GM21576 (cell line): ENCODE data around the gene OAS1.

ENCODE experiments used
- ATAC-seq: cut with Tn5 transposase; IDR thresholded peaks from one replicate; pipeline ENCODE4 v1.9.1; 2021; ENCODE audit warnings: mild to moderate bottlenecking, moderate library complexity; ENCODE audit not compliant: unreplicated experiment

Gene OAS1

GRCh38 chr12:112906712-112907414 lies at the start of gene OAS1:
OAS1 (plus strand) TSS chr12:112906962; CDS start chr12:112907040, 78 bp downstream.
- ATAC-seq: peak; percentile 54

GRCh38 chr12:112859291-112859690 lies 47.5 kb upstream of the OAS1 start:
- ATAC-seq: no peak

DNA sequence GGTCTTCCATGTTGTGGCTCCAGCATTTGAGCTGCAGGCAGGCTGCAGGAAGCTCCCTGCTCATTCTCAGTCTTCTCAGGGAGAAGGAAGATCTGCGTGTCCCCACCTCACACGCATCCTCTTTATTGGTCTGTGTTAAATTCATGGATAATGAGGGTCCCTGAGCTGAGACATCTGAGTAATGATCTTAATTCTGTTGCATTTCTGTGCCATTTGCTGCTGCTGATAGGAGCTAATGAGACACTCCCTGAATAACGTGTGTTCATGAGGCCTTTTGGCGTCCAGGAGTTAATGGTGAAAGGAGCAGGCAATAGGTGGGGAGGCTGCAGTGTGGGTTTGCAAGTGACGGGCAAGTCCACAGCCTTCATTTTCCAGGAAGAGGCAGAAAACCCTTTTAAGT lies 46.6 kb upstream of the OAS1 start:
- ATAC-seq: no peak

DNA sequence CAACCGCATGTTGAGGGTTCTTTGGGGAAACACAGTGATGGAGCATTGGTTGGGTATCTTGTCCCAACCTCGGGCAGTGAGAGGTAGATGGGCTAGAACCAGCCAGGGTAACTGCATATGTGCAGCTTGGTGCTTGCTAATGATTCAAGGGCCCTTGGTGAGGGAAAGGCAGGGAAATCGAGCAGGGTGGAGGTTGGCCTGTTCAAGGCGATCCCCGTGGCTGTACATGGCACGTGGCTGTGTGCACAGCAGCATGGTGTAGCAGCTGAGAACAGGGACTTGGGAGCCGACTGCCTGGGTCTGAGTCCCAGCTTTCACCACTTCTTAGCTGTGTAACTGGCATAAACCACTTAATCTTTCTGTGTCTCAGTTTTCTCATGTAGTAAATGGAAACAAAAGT lies 45.5 kb upstream of the OAS1 start:
- ATAC-seq: no peak

DNA sequence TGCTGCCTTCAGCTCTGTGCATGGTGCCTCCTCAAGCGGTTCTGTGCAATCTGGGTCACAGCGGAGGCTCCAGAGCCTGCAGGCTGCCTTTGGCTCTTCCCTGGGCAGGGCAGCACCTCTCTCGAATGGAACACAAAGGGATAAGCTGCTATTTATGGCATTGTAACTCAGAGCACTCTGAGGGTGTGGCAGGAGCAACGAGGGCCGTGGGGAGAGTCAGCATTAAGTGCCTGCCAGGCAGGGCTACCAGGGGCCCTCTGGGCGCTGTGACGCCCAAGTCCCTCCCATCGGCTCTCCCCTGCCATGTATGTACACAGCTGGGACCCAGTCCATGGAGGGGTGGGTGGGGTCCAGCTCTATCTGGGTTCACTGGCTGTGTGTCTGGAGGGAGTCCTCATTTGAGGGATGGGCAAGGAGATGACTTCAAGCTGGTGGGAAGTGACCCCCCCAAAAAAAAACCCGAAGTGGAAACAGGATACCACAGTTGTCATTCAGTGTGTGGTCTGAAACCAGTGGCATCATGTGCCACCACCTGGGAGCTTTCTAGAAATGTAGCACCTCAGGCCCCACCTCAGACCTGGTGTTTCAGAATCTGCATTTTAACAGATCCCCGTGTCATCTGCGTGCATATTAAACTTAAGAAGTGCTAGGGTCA lies 44.0 kb upstream of the OAS1 start:
- ATAC-seq: no peak

GRCh38 chr12:112868459-112869041 lies 38.2 kb upstream of the OAS1 start:
- no peak for ATAC-seq

- no peak for ATAC-seq
Observed at GRCh38 chr12:112869091-112869490, 37.7 kb upstream of the OAS1 start.

GRCh38 chr12:112869778-112870177 lies 37.0 kb upstream of the OAS1 start:
- no peak for ATAC-seq

- ATAC-seq: no peak
Observed at GRCh38 chr12:112870267-112870980, 36.3 kb upstream of the OAS1 start.

- no peak for ATAC-seq
Observed at GRCh38 chr12:112875608-112876007, 31.2 kb upstream of the OAS1 start.

DNA sequence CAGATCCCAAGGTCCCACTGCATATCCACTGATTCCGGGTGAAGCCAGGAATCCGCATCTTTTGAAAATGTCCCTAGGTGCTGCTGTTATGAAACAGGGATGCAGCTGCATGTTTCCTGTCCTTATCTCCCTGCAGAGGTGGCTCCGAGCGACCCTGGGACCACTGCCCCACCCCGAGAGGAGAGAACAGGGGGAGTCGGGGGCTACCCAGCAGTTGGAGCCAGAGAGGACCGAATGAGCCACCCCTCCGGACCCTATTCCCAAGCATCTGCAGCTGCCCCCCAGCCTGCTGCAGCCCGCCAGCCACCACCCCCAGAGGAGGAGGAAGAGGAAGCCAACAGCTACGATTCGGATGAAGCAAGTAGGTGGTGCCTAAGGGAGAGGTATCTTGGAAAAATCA lies 30.3 kb upstream of the OAS1 start:
- ATAC-seq: no peak

GRCh38 chr12:112877006-112877405 lies 29.8 kb upstream of the OAS1 start:
- no peak for ATAC-seq

GRCh38 chr12:112878488-112878887 lies 28.3 kb upstream of the OAS1 start:
- no peak for ATAC-seq

- no peak for ATAC-seq
Observed at GRCh38 chr12:112879191-112879705, 27.5 kb upstream of the OAS1 start.

DNA sequence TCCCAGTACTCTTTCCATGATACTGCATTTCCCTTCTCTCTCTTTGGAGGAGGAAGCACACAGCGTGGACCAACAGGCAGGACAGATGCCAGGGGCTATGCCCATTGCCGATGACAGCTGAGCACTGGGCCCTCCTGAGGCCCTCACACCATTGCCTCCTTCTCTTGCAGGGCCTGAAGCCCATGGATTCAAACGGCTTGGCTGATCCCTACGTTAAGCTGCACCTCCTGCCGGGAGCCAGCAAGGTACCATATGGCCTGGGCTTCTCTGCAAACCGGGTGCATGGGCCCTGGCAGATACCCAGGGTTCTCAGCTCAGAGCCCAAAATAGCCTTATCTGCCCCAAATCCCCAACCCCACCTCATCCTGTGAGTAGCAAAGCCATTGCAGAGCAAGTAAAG lies 25.2 kb upstream of the OAS1 start:
- no peak for ATAC-seq

DNA sequence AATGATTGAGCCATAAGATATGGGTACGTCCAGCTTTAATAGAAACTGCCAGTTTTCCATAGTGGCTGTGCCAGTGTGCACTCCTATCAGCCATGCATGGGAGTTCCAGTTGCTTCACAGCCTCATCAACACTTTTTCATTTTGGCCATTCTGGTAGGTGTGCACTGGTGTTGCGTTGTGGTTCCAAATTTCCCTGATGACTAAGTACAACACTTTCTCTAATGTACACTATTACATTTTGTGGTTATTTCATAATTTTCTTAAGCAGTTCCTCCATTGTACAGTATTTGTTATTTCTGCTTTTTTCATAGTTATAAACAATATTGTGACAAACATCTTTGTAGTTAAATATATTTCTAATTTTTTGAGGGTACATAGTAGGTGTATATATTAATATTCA lies 21.5 kb upstream of the OAS1 start:
- no peak for ATAC-seq

DNA sequence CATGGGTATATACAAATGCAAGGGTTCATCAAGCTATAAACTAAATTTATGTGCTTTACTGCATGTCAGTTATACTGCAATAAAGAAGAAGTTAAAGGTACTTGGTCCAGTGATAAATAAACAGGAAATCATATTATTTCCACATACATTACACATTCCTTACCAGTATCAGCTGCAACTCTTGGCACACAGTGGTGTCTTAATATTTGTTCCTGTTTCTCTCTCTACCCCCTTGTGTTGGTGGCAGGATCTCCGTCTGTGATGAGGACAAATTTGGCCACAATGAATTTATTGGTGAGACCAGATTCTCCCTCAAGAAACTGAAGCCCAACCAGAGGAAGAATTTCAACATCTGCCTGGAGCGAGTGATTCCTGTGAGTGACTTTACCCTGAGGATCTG lies 19.2 kb upstream of the OAS1 start:
- no peak for ATAC-seq

DNA sequence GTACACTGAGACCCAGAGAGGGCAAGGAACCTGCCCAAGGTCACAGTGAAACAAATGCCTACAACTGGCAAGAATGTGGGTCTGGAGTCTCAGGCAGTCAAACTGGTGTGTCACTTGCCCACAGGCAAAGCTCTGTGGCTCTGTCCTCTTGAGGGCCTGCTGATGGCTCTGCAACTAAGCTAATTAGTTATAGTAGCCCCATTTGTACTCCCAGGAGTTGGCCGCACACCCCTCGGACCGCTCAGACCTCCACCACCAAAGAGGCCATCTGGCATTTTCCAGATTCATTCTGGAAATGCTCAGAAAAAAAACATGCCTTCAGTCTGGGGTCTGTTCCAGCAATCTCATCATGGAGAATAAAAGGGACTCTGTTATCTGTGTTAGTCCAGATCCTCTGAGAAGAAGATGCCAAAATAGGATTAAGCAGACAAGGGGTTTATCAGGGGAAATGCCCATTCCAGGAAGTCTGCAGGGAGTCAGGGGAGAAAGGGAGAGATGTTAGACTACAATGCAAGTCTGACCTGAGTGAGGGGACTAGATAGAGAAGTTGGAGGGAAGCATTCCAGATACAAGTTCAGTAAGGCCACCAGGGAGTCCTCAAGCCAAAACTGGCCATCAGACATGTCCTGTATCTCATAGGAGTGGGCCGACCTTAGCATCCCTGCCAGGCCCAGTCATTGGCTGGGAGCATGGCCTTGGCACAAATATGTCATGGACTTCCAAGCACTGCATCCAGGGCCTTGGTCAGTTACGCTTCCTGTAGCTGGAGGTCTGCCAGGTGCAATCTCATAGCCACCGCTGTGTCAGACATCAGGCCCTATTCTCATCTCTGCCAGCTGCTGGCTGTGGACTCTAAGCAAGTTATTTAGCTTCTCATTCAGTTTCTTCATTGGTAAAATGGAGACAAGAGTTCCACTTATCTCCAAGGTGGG lies 15.4 kb upstream of the OAS1 start:
- no peak for ATAC-seq

DNA sequence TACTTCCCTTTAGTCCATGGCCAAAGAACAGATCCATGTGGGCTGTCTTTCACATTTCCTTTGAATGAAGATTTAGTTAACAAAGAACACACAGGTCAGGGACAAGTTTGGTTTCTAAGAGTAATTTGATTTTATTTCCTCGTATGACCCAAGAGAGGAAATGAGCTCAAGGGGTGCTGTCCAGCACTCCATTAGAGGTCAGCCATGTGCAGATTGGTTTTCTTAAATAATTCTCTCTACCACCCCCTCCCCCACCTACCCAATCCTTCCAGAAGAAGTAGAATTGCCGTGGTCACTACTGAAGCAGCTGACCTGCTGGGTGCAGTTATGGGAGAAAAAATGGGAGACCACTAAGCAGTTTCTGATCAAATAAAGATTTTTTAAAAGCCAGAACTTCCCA lies 13.9 kb upstream of the OAS1 start:
- no peak for ATAC-seq

GRCh38 chr12:112894128-112894527 lies 12.6 kb upstream of the OAS1 start:
- ATAC-seq: no peak
